Naive thymus-derived CD8-positive, alpha-beta T cell (primary cell): ENCODE data around the gene CACNA2D4. TPM values are rescaled to one million over a fixed set of nuclear protein-coding genes. Genes with fewer than 3 reads are reported as not detected.

Experiments
- ATAC-seq, 2 donors: fragments of 150-1000 bp; cut with Tn5 transposase in 1 of 2; sonication (Bioruptor Pico), chemical (Tn5 transposase) in 1 of 2; 1 replicate in 1 of 2; 2 replicates in 1 of 2; pipeline ENCODE4 v1.10.0; 2021; ENCODE audit warnings: mild to moderate bottlenecking in 2 of 2, moderate library complexity in 2 of 2
- POLR2A ChIA-PET: fragments of 350-600 bp; sonication (Branson Sonifier 250); formaldehyde crosslinking; loops from one replicate; lab custom pipeline; 2021; ENCODE audit warnings: antibody characterized with exemption; lab: Charles Lee
- DNase-seq, 10 donors: peaks; one replicate each; pipeline versions ENCODE4 v3.0.0 to v3.0.0-alpha.2; 2020 to 2022
- H3K27ac Mint-ChIP-seq, 10 donors: one replicate each; pipeline ENCODE4 v1.8.0; 2020 to 2022; ENCODE audit warnings: mild to moderate bottlenecking in 10 of 10, mixed read lengths in 10 of 10, moderate library complexity in 4 of 10, inconsistent platforms in 1 of 10
- H3K27me3 Mint-ChIP-seq, 5 donors: one replicate each; pipeline ENCODE4 v1.8.0; 2021 to 2022; ENCODE audit warnings: mixed read lengths in 5 of 5
- H3K36me3 Mint-ChIP-seq, 3 donors: one replicate each; pipeline ENCODE4 v1.8.0; 2020 to 2022; ENCODE audit warnings: mixed read lengths in 3 of 3, mild to moderate bottlenecking in 2 of 3, inconsistent platforms in 1 of 3
- H3K4me1 Mint-ChIP-seq, 4 donors: one replicate each; pipeline ENCODE4 v1.8.0; 2021 to 2022; ENCODE audit warnings: mixed read lengths in 4 of 4
- H3K4me3 Mint-ChIP-seq, 10 donors: one replicate each; pipeline ENCODE4 v1.8.0; 2020 to 2022; ENCODE audit warnings: mild to moderate bottlenecking in 10 of 10, mixed read lengths in 10 of 10, moderate library complexity in 6 of 10, inconsistent platforms in 1 of 10
- H3K9me3 Mint-ChIP-seq, 9 donors: one replicate each; pipeline ENCODE4 v1.8.0; 2020 to 2022; ENCODE audit warnings: mixed read lengths in 9 of 9, mild to moderate bottlenecking in 3 of 9, inconsistent platforms in 1 of 9, moderate library complexity in 1 of 9
- polyA plus RNA-seq, 3 donors: library from polyadenylated mRNA; unstranded; fragments of 300-500 nt; fragmentation: Illumina TruSeq; gene quantifications; one replicate each; pipeline ENCODE4 v1.2.3, GENCODE V29; 2021
- total RNA-seq, 8 experiments: library from RNA in 2 of 8; stranded (reverse) in 2 of 8; gene quantifications; one replicate each; pipeline ENCODE4 v1.2.3 and lab custom pipeline; 2021 to 2026

The CACNA2D4 gene
- total and polyA plus RNA-seq, 5 experiments from 2014 or later: 2.1 to 11.5 (median 5.0) TPM

DNA sequence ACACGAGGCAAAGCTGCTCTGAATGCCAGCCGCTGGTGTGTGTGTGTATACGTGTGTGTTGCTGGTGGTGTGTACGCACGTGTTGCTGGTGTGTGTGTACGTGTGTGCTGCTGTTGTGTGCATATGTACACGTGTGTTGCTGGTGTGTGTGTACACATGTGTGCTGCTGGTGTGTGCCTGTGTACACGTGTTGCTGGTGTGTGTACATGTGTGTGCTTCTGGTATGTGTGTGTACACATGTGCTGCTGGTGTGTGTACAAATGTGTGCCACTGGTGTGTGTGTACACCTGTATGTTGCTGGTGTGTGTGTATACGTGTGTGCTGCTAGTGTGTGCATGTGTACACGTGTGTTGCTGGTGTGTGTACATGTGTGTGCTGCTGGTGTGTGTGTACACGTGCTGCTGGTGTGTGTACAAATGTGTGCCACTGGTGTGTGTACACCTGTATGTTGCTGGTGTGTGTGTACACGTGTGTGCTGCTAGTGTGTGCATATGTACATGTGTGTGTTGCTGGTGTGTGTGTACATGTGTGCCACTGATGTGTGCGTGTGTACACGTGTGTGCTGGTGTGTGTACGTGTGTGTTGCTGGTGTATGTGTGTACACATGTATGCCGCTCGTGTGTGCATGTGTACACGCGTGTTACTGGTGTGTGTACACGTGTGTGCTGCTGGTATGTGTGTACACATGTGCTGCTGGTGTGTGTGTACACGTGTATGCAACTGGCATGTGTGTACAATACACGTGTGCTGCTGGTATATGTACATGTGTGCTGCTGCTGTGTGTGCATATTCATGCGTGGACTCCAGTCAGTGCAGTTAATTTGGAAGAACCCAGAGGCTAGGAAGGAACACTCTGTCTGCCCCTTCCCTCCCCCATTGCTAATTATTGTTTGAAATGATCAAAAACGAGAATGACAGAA is 47.2 kb downstream of the CACNA2D4 start:
- Mint-ChIP-seq H3K36me3 (peaks cover 0 to 6% (median 3%) of the 10 kb centered on the region in 3 donors), H3K4me1 (peaks cover 0 to 5% (median 0%) of the 10 kb centered on the region in 4 donors), H3K4me3 (no peak overlapping the region), H3K9me3 (peaks cover 0 to 15% (median 4%) of the 10 kb centered on the region in 9 donors), H3K27ac (peak overlapping the region in 1 of 10 donors; percentile 28), H3K27me3 (peaks cover 10 to 37% (median 11%) of the 10 kb centered on the region in 5 donors)
- POLR2A ChIA-PET: no interaction called here
- ATAC-seq: no peak
- no peak for DNase-seq

- Mint-ChIP-seq H3K4me1 (peaks cover 0 to 5% (median 0%) of the 10 kb centered on the region in 4 donors), H3K36me3 (peaks cover 0 to 6% (median 3%) of the 10 kb centered on the region in 3 donors), H3K27me3 (peaks cover 8 to 34% (median 17%) of the 10 kb centered on the region in 5 donors), H3K4me3 (no peak overlapping the region), H3K27ac (no peak overlapping the region), H3K9me3 (peaks cover 0 to 15% (median 4%) of the 10 kb centered on the region in 9 donors)
- POLR2A ChIA-PET: no interaction called here
- ATAC-seq (no peak), DNase-seq (no peak)
These were observed 48.4 kb downstream of the CACNA2D4 start for GRCh38 chr12:1870086-1870485.

GRCh38 chr12:1869145-1869544 is 49.3 kb downstream of the CACNA2D4 start:
- Mint-ChIP-seq H3K4me3 (no peak overlapping the region), H3K4me1 (peaks cover 0 to 5% (median 0%) of the 10 kb centered on the region in 4 donors)

GRCh38 chr12:1865284-1865866 is 53.1 kb downstream of the CACNA2D4 start:
- peaks cover 0 to 6% (median 4%) of the 10 kb centered on the region in 9 donors for H3K9me3 Mint-ChIP-seq
- POLR2A ChIA-PET: no interaction called here
- no peaks in the 10 kb centered on the region for H3K4me1 Mint-ChIP-seq
- ATAC-seq (no peak), DNase-seq (no peak)
- H3K36me3 Mint-ChIP-seq: peaks cover 0 to 6% (median 3%) of the 10 kb centered on the region in 3 donors
- no peak overlapping the region for H3K4me3 Mint-ChIP-seq
- H3K27me3 Mint-ChIP-seq: peaks cover 8 to 34% (median 24%) of the 10 kb centered on the region in 5 donors
- H3K27ac Mint-ChIP-seq: no peak overlapping the region

More at GRCh38 chr12:1869145-1869544, 49.3 kb downstream of the CACNA2D4 start:
- peaks cover 0 to 6% (median 3%) of the 10 kb centered on the region in 3 donors for H3K36me3 Mint-ChIP-seq
- POLR2A ChIA-PET: no interaction called here
- peaks cover 8 to 34% (median 22%) of the 10 kb centered on the region in 5 donors for H3K27me3 Mint-ChIP-seq
- H3K27ac Mint-ChIP-seq: no peak overlapping the region
- ATAC-seq: no peak
- no peak for DNase-seq
- H3K9me3 Mint-ChIP-seq: peaks cover 0 to 15% (median 4%) of the 10 kb centered on the region in 9 donors

- H3K36me3 Mint-ChIP-seq: peaks cover 0 to 6% (median 3%) of the 10 kb centered on the region in 3 donors
- H3K4me3 Mint-ChIP-seq: no peak overlapping the region
- ATAC-seq (no peak), DNase-seq (no peak)
- peak overlapping the region in 1 of 10 donors; percentile 26 for H3K27ac Mint-ChIP-seq
- H3K9me3 Mint-ChIP-seq: peaks cover 0 to 6% (median 4%) of the 10 kb centered on the region in 9 donors
- POLR2A ChIA-PET: no interaction called here
- H3K27me3 Mint-ChIP-seq: peaks cover 8 to 29% (median 24%) of the 10 kb centered on the region in 5 donors
- no peaks in the 10 kb centered on the region for H3K4me1 Mint-ChIP-seq
These were observed 53.6 kb downstream of the CACNA2D4 start for GRCh38 chr12:1864867-1865266.

DNA sequence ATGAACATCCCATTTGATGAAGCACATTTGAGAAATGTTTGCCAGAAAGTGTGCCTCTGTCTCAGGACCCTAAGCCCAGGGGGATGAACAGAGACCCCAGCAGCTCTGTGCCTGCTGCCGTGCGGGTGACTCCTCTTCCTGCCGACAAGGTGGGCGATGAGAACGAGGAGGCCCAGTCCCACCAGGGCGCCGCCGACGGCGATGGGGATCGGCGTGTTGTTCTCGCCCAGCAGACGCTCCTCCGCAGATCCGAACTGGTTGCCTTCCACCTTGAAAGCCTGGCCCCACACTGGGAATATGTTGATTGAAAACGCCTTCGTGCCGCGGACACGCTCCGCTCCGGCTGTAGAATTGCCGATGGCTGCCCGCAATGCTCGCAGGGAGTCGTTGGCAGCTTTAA is 54.0 kb downstream of the CACNA2D4 start:
- POLR2A ChIA-PET: no interaction called here
- peaks cover 0 to 6% (median 1%) of the 10 kb centered on the region in 9 donors for H3K9me3 Mint-ChIP-seq
- peaks cover 8 to 25% (median 20%) of the 10 kb centered on the region in 5 donors for H3K27me3 Mint-ChIP-seq
- H3K4me3 Mint-ChIP-seq: no peak overlapping the region
- peak overlapping the region in 1 of 10 donors; percentile 26 for H3K27ac Mint-ChIP-seq
- no peak for DNase-seq
- H3K36me3 Mint-ChIP-seq: peaks cover 0 to 2% (median under 1%) of the 10 kb centered on the region in 3 donors
- no peak for ATAC-seq
- H3K4me1 Mint-ChIP-seq: no peaks in the 10 kb centered on the region

- Mint-ChIP-seq H3K36me3 (no peaks in the 10 kb centered on the region), H3K4me3 (no peak overlapping the region), H3K27ac (no peak overlapping the region), H3K9me3 (peaks cover 0 to 6% (median 0%) of the 10 kb centered on the region in 9 donors), H3K4me1 (no peaks in the 10 kb centered on the region), H3K27me3 (peaks cover 8 to 24% (median 17%) of the 10 kb centered on the region in 5 donors)
- ATAC-seq (no peak), DNase-seq (no peak)
- POLR2A ChIA-PET: no interaction called here
These were observed 54.6 kb downstream of the CACNA2D4 start for GRCh38 chr12:1863823-1864222.

DNA sequence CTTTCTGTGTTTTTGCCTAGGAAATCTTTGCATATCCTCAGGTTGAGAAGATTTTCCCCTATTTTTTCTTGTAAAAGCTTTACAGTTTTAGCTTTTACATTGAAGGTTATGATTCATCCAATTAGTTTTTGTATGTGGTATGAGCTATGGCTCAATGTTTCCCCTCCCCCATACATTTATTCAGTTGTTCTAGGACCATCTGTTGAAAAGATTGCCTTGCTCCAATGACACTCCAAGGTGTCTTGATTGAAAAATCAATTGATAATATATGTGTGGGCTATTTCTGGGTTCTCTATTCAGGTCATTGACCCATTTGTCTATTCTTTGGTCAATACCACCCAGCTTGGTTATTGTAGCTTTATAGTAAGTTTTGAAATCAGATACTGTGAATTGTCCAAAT is 55.5 kb downstream of the CACNA2D4 start:
- Mint-ChIP-seq H3K27me3 (peaks cover 3 to 20% (median 13%) of the 10 kb centered on the region in 5 donors), H3K9me3 (peaks cover 0 to 4% (median 0%) of the 10 kb centered on the region in 9 donors), H3K4me1 (no peaks in the 10 kb centered on the region), H3K4me3 (no peak overlapping the region), H3K36me3 (no peaks in the 10 kb centered on the region), H3K27ac (no peak overlapping the region)
- ATAC-seq: no peak
- POLR2A ChIA-PET: no interaction called here
- DNase-seq: no peak

DNA sequence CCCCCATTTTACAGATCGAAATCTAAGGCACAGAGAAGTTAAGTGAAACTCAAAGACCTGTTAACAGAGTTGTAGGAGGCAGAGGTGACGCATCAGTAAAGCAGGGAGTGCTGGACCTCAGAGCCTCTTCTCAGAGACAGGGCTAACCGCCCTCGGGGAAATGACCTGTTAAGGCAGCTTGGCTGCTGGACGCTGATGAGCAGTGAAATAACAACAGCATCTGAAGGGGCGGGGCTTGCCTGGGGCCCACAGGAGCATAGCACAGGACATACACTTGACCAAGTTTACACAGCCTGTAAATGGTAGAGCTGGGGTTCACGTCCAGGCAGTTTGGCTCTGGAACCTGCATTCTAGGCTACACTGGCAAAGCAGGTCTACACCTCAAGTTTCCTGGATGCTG is 58.8 kb downstream of the CACNA2D4 start:
- H3K9me3 Mint-ChIP-seq: peaks cover 0 to 18% (median 0%) of the 10 kb centered on the region in 9 donors
- peaks cover 0 to 7% (median 4%) of the 10 kb centered on the region in 3 donors for H3K36me3 Mint-ChIP-seq
- peak overlapping the region in 1 of 10 donors; percentile 1 for H3K27ac Mint-ChIP-seq
- DNase-seq: no peak
- no peak for ATAC-seq
- peaks cover 0 to 2% (median 0%) of the 10 kb centered on the region in 4 donors for H3K4me1 Mint-ChIP-seq
- POLR2A ChIA-PET: no interaction called here
- peaks cover 0 to 8% (median 5%) of the 10 kb centered on the region in 5 donors for H3K27me3 Mint-ChIP-seq
- no peak overlapping the region for H3K4me3 Mint-ChIP-seq

- H3K4me1 Mint-ChIP-seq: peaks cover 0 to 2% (median 0%) of the 10 kb centered on the region in 4 donors
- no peak overlapping the region for H3K4me3 Mint-ChIP-seq
- POLR2A ChIA-PET: no interaction called here
- H3K9me3 Mint-ChIP-seq: peaks cover 0 to 18% (median 0%) of the 10 kb centered on the region in 9 donors
- H3K27ac Mint-ChIP-seq: peak overlapping the region in 1 of 10 donors; percentile 32
- no peak for ATAC-seq
- H3K36me3 Mint-ChIP-seq: peaks cover 0 to 7% (median 4%) of the 10 kb centered on the region in 3 donors
- no peak for DNase-seq
- H3K27me3 Mint-ChIP-seq: peaks cover 0 to 7% (median 1%) of the 10 kb centered on the region in 5 donors
These were observed 60.0 kb downstream of the CACNA2D4 start for GRCh38 chr12:1858456-1858855.

DNA sequence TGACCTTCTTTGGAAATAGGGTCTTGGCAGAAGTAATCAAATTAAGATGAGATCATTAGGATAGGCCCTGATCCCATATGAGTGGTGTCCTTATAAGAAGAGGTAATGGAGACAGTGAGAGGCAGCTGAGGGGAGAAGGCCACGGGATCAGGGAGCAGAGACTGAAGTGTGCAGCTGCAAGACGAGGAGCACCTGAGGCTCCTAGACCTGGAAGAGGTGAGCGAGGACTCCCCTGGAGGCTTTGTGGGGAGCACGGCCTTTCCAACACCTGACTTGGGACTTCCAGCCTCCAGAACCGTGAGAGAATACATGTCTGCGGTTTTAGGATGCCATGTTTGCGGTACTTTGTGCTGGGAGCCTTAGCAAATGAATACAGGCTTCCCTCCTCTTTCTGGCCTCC is 60.6 kb downstream of the CACNA2D4 start:
- no peak for DNase-seq
- H3K27me3 Mint-ChIP-seq: peaks cover 0 to 7% (median 1%) of the 10 kb centered on the region in 5 donors
- H3K9me3 Mint-ChIP-seq: peaks cover 0 to 18% (median 0%) of the 10 kb centered on the region in 9 donors
- POLR2A ChIA-PET: no interaction called here
- H3K4me1 Mint-ChIP-seq: peaks cover 0 to 2% (median 0%) of the 10 kb centered on the region in 4 donors
- peaks cover 0 to 7% (median 4%) of the 10 kb centered on the region in 3 donors for H3K36me3 Mint-ChIP-seq
- no peak overlapping the region for H3K4me3 Mint-ChIP-seq
- ATAC-seq: no peak
- no peak overlapping the region for H3K27ac Mint-ChIP-seq

DNA sequence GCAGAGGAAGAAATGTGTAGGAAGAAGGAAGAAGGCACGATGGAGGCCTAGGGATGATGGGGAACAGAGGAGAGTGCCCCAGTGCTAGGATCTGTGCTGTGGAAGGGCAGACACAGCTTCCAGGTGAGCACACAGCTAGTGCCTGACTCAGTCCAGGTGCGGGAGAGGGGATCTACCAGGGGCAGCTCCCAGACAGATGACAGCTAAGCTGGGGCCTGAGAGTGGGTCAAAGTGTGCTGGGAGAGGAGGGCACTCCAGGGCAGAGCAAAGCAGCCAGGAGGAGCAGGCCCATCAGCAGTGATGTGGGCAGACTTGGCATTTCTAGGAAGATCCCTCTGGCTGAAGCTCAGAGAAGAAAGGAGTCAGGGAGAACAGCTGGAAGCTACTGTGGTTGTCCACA is 61.4 kb downstream of the CACNA2D4 start:
- H3K4me1 Mint-ChIP-seq: peaks cover 0 to 2% (median 0%) of the 10 kb centered on the region in 4 donors
- peaks cover 0 to 18% (median 0%) of the 10 kb centered on the region in 9 donors for H3K9me3 Mint-ChIP-seq
- POLR2A ChIA-PET: no interaction called here
- DNase-seq: no peak
- peak overlapping the region in 2 of 10 donors; percentile 11 to 70 for H3K27ac Mint-ChIP-seq
- peaks cover 0 to 7% (median 4%) of the 10 kb centered on the region in 3 donors for H3K36me3 Mint-ChIP-seq
- peaks cover 0 to 7% (median 1%) of the 10 kb centered on the region in 5 donors for H3K27me3 Mint-ChIP-seq
- H3K4me3 Mint-ChIP-seq: no peak overlapping the region
- ATAC-seq: no peak
